Measurements from ENCODE around the gene PDE6C. TPM values are rescaled to one million over a fixed set of nuclear protein-coding genes. Genes with fewer than 3 reads are reported as not detected.

The PDE6C gene
- total RNA-seq, 1 donor from 2014 or later, result not detected

GRCh38 chr10:93657757-93658156 lies 45.4 kb downstream of the PDE6C start:
- H3K4me3 Mint-ChIP-seq, result no peak overlapping the region
- no peaks in the 10 kb centered on the region for H3K27me3 Mint-ChIP-seq (ENCODE audit: low read depth)
- no peak for TF ChIP-seq CTCF (IDR thresholded peaks at IDR 0.05; ENCODE audit: unreplicated experiment)
- H3K27ac Mint-ChIP-seq, result no peak overlapping the region
- no peaks in the 10 kb centered on the region for H3K4me1 Mint-ChIP-seq
- no peak for DNase-seq (ENCODE audit: low spot score in 2 of 2, unreplicated experiment in 2 of 2)
- H3K36me3 Mint-ChIP-seq, result peaks cover 21% of the 10 kb centered on the region
- H3K9me3 Mint-ChIP-seq, result no peaks in the 10 kb centered on the region

DNA sequence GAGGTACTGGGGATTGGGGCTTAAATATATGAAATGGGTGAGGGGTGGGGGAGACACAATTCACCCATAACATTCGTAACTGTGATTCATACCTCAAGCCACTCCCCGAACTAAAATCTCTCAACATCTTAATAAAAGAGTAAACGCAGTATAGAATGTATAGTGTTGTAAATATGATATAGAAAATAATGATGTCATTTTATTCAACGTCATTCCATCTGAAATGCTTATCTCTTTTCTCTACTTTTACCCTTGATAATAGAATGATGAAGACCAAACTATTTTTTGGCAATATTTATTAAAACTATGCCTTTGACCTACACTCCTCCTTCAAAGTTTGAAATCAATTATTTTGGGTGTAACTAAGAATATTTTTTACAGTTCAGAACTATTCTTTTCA lies 53.7 kb downstream of the PDE6C start:
- no peak overlapping the region for H3K27ac Mint-ChIP-seq
- H3K9me3 Mint-ChIP-seq, result peaks cover 4% of the 10 kb centered on the region
- no peaks in the 10 kb centered on the region for H3K27me3 Mint-ChIP-seq (ENCODE audit: low read depth)
- peaks cover 48% of the 10 kb centered on the region for H3K36me3 Mint-ChIP-seq
- DNase-seq (ENCODE audit: low spot score in 2 of 2, unreplicated experiment in 2 of 2), result no peak
- no peak overlapping the region for H3K4me3 Mint-ChIP-seq
- TF ChIP-seq CTCF (IDR thresholded peaks at IDR 0.05; ENCODE audit: unreplicated experiment), result no peak
- no peaks in the 10 kb centered on the region for H3K4me1 Mint-ChIP-seq

- no peaks in the 10 kb centered on the region for H3K4me1 Mint-ChIP-seq
- peaks cover 4% of the 10 kb centered on the region for H3K9me3 Mint-ChIP-seq
- H3K36me3 Mint-ChIP-seq, result peaks cover 45% of the 10 kb centered on the region
- no peak for TF ChIP-seq CTCF (IDR thresholded peaks at IDR 0.05; ENCODE audit: unreplicated experiment)
- DNase-seq (ENCODE audit: low spot score in 2 of 2, unreplicated experiment in 2 of 2), result no peak
- H3K27me3 Mint-ChIP-seq (ENCODE audit: low read depth), result no peaks in the 10 kb centered on the region
- H3K4me3 Mint-ChIP-seq, result no peak overlapping the region
- H3K27ac Mint-ChIP-seq, result no peak overlapping the region
Observed at GRCh38 chr10:93667795-93668194, 55.5 kb downstream of the PDE6C start.

GRCh38 chr10:93670372-93670771 lies 58.0 kb downstream of the PDE6C start:
- H3K27ac Mint-ChIP-seq, result no peak overlapping the region
- H3K4me1 Mint-ChIP-seq, result no peaks in the 10 kb centered on the region
- TF ChIP-seq CTCF (IDR thresholded peaks at IDR 0.05; ENCODE audit: unreplicated experiment), result no peak
- peaks cover 4% of the 10 kb centered on the region for H3K9me3 Mint-ChIP-seq
- H3K4me3 Mint-ChIP-seq, result no peak overlapping the region
- H3K27me3 Mint-ChIP-seq (ENCODE audit: low read depth), result no peaks in the 10 kb centered on the region
- H3K36me3 Mint-ChIP-seq, result peaks cover 47% of the 10 kb centered on the region
- no peak for DNase-seq (ENCODE audit: low spot score in 2 of 2, unreplicated experiment in 2 of 2)

GRCh38 chr10:93671042-93671441 lies 58.7 kb downstream of the PDE6C start:
- no peaks in the 10 kb centered on the region for H3K4me1 Mint-ChIP-seq
- no peaks in the 10 kb centered on the region for H3K27me3 Mint-ChIP-seq (ENCODE audit: low read depth)
- TF ChIP-seq CTCF (IDR thresholded peaks at IDR 0.05; ENCODE audit: unreplicated experiment), result no peak
- no peak overlapping the region for H3K27ac Mint-ChIP-seq
- DNase-seq (ENCODE audit: low spot score in 2 of 2, unreplicated experiment in 2 of 2), result no peak
- H3K9me3 Mint-ChIP-seq, result peaks cover 3% of the 10 kb centered on the region
- H3K36me3 Mint-ChIP-seq, result peaks cover 42% of the 10 kb centered on the region
- H3K4me3 Mint-ChIP-seq, result no peak overlapping the region
